Dendritic cell treated with granulocyte-macrophage colony-stimulating factor and Interleukin-4, amounts not matched to agents 40 ng/mL and 50 ng/mL, for 4 days (primary cell): ENCODE results near the gene RPH3AL.
"Not testable (repeated sequence)": the region's sequence is repeated elsewhere in the genome, so short reads cannot be mapped to it uniquely, and the experiment has no call there.

ENCODE experiments used
- H3K27ac Mint-ChIP-seq: one replicate; pipeline ENCODE4 v1.8.0; 2022; ENCODE audit warnings: mild to moderate bottlenecking, mixed read lengths
- H3K27me3 Mint-ChIP-seq: one replicate; pipeline ENCODE4 v1.8.0; 2022; ENCODE audit warnings: mild to moderate bottlenecking, mixed read lengths
- H3K36me3 Mint-ChIP-seq: one replicate; pipeline ENCODE4 v1.8.0; 2022; ENCODE audit warnings: low read depth, mixed read lengths
- H3K4me1 Mint-ChIP-seq: one replicate; pipeline ENCODE4 v1.8.0; 2022; ENCODE audit warnings: low read depth, mixed read lengths
- H3K4me3 Mint-ChIP-seq: one replicate; pipeline ENCODE4 v1.8.0; 2022; ENCODE audit warnings: mild to moderate bottlenecking, moderate library complexity, mixed read lengths
- H3K9me3 Mint-ChIP-seq: one replicate; pipeline ENCODE4 v1.8.0; 2022; ENCODE audit warnings: mixed read lengths
- intact Hi-C: fragments of 100-400 bp; cut with micrococcal nuclease; formaldehyde crosslinking; loops from one replicate; pipeline ENCODE4 v1.15.0; 2022

RPH3AL gene

DNA sequence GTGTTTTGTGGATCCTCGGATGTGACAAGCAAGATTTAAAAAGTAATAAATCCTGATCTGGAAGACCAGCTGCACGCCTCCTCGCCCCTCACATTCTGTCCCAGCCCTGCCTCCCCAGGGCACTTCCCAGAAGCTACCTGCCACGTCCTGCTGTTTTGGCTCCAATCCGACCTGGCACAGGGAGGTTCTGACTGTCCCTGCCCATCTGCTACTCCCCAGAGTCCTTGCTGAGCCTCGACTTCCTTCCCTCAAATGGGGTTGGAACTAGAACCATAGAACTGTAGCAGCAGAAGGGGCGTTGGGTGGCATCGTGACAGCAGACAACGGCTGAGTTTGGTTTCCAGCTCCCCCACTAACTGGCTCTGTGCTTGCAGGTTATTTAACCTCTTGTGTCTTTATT lies 71.7 kb downstream of the RPH3AL start:
- peaks cover 6% of the 10 kb centered on the region for H3K27me3 Mint-ChIP-seq

DNA sequence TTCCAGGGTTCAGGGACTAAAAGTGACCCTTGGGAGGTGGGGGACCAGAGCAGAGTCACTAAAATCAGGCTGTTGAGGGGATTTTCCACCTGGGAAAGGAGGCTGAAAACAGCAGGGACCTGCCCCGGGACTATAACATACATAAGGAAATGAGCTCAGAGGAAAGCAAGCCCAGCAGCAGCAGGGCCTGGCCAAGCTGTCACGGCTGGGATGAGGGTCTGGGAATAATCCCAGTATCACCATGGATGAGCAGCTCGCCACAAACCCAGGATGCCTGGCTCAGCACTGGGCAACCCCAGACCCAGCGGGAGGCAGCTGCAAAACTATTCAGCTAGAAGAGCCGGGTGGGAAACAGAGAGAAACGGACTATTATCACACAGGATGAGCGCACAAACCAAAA lies 72.4 kb downstream of the RPH3AL start:
- intact Hi-C loops = no loop called here
- no peak overlapping the region for H3K27ac Mint-ChIP-seq
- H3K4me3 Mint-ChIP-seq = no peak overlapping the region
- H3K36me3 Mint-ChIP-seq = no peaks in the 10 kb centered on the region
- peaks cover 4% of the 10 kb centered on the region for H3K4me1 Mint-ChIP-seq
- peaks cover 3% of the 10 kb centered on the region for H3K27me3 Mint-ChIP-seq
- peaks cover 8% of the 10 kb centered on the region for H3K9me3 Mint-ChIP-seq

More for the DNA sequence above, 71.7 kb downstream of the RPH3AL start:
- no peak overlapping the region for H3K27ac Mint-ChIP-seq
- no peaks in the 10 kb centered on the region for H3K36me3 Mint-ChIP-seq
- H3K9me3 Mint-ChIP-seq = peaks cover 8% of the 10 kb centered on the region
- peaks cover 4% of the 10 kb centered on the region for H3K4me1 Mint-ChIP-seq
- intact Hi-C loops = no loop called here
- H3K4me3 Mint-ChIP-seq = no peak overlapping the region

DNA sequence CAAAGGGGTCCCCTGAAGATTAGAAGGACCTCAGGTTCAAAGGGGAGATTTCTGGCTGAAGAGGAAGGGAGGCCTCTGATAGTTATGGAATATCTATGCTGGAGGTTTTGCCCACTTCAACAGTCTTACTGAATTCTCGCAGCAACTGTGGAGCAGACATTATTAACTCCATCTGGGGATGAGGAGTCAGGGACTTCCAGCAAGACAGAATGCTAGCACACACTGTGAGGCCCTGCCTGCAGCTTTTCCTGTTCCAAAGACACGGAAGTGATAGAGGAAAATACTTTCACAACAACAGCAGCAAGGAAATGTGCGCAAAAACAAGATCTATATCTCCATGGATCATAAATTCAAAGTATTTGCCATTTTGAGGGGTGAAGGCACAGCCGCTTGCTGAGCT lies 72.8 kb downstream of the RPH3AL start:
- Mint-ChIP-seq H3K4me1 (peaks cover 4% of the 10 kb centered on the region), H3K36me3 (no peaks in the 10 kb centered on the region), H3K4me3 (no peak overlapping the region), H3K27me3 (peaks cover 3% of the 10 kb centered on the region), H3K27ac (no peak overlapping the region), H3K9me3 (peaks cover 8% of the 10 kb centered on the region)
- intact Hi-C loops = no loop called here

DNA sequence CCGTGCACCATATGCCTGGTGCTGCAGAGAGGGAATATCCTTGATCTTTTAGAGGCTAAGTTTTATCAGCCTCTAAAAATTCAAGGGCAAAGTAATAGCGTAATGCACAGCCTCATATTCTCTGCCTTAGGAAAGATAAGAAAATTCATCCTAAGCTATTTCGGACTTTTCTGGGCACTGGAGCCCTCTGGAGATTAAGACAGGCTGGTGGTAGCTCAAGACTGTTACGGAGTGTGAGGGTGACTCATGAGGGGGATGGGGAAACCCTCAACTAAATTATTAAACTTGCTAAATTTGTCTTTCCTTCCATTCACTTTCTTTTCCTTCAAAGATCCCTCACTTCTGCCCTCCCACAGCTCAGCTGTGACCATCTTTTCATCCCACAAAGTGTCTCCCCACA lies 73.3 kb downstream of the RPH3AL start:
- Mint-ChIP-seq H3K27me3 (peaks cover 3% of the 10 kb centered on the region), H3K27ac (no peak overlapping the region), H3K4me3 (no peak overlapping the region), H3K36me3 (no peaks in the 10 kb centered on the region), H3K9me3 (peaks cover 8% of the 10 kb centered on the region), H3K4me1 (peaks cover 4% of the 10 kb centered on the region)
- intact Hi-C loops = no loop called here

DNA sequence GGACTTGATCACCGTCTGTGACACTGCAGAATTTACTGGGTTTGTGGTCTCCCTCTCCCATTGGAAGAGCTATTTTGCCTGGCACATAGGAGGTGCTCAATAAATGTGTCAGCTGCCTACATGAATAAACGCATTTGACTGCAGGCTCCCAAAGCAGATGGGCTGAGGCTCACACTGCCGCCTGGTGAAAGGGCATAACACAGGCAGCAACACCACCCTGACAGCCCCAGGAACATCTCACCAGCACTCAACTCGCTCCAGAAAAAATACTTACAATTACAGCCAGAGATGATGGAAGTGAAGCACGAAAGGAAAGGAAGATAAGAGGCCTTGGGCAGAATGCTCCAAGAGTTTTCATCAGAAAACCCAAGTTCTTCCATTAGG lies 73.9 kb downstream of the RPH3AL start:
- no peak overlapping the region for H3K4me3 Mint-ChIP-seq
- H3K9me3 Mint-ChIP-seq = peaks cover 8% of the 10 kb centered on the region
- peaks cover 4% of the 10 kb centered on the region for H3K4me1 Mint-ChIP-seq
- intact Hi-C loops = no loop called here
- H3K27me3 Mint-ChIP-seq = peaks cover 3% of the 10 kb centered on the region
- H3K27ac Mint-ChIP-seq = no peak overlapping the region
- no peaks in the 10 kb centered on the region for H3K36me3 Mint-ChIP-seq

DNA sequence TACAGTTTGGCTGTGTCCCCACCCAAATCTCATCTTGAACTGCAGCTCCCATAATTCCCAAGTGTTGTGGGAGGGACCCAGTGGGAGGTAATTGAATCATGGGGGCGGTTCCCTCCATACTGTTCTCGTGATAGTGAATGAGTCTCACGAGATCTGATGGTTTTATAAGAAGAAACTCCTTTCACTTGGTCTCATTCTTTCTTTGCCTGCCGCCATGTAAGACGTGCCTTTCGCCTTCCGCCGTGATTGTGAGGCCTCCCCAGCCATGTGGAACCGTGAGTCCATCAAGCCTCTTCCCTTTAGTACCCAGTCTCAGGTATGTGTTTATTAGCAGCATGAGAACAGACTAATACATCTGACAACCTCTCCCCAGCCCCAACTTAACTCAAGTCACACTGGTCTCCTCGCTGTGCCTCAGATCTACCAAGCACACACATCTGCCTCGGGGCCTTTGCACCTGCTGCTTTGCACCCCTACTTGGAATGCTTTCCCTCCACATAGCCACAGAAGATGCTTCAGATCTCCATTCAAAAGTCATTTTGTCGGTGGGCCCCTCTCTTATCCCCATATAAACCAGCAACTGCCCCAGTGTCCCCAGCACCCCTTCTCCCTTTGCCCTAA lies 74.4 kb downstream of the RPH3AL start:
- peaks cover 4% of the 10 kb centered on the region for H3K4me1 Mint-ChIP-seq
- H3K36me3 Mint-ChIP-seq = no peaks in the 10 kb centered on the region
- intact Hi-C loops = no loop called here
- H3K9me3 Mint-ChIP-seq = peaks cover 8% of the 10 kb centered on the region
- peaks cover 3% of the 10 kb centered on the region for H3K27me3 Mint-ChIP-seq
- no peak overlapping the region for H3K4me3 Mint-ChIP-seq
- H3K27ac Mint-ChIP-seq = no peak overlapping the region

DNA sequence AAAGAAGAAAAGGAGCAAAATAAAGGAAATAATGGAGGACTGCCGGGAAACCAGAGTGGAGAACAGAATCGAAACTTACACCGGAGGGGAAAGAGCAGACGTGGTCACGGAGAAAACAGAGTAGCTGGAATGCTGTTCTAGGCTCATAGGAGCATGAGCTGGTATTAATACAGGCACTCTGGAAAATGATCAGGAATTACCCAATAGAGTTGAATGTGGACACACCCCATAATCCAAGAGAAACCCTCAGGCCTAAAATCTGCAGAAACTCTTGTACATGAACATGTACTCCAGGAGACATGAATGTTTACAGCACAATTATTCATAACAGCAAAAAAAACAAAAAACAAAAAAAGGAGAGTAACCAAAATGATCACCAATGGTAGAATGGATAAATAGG lies 77.7 kb downstream of the RPH3AL start:
- peaks cover 8% of the 10 kb centered on the region for H3K9me3 Mint-ChIP-seq
- no peak overlapping the region for H3K4me3 Mint-ChIP-seq
- H3K36me3 Mint-ChIP-seq = no peaks in the 10 kb centered on the region
- no peak overlapping the region for H3K27ac Mint-ChIP-seq
- H3K27me3 Mint-ChIP-seq = peaks cover 3% of the 10 kb centered on the region
- peaks cover 2% of the 10 kb centered on the region for H3K4me1 Mint-ChIP-seq
- intact Hi-C loops = no loop called here

DNA sequence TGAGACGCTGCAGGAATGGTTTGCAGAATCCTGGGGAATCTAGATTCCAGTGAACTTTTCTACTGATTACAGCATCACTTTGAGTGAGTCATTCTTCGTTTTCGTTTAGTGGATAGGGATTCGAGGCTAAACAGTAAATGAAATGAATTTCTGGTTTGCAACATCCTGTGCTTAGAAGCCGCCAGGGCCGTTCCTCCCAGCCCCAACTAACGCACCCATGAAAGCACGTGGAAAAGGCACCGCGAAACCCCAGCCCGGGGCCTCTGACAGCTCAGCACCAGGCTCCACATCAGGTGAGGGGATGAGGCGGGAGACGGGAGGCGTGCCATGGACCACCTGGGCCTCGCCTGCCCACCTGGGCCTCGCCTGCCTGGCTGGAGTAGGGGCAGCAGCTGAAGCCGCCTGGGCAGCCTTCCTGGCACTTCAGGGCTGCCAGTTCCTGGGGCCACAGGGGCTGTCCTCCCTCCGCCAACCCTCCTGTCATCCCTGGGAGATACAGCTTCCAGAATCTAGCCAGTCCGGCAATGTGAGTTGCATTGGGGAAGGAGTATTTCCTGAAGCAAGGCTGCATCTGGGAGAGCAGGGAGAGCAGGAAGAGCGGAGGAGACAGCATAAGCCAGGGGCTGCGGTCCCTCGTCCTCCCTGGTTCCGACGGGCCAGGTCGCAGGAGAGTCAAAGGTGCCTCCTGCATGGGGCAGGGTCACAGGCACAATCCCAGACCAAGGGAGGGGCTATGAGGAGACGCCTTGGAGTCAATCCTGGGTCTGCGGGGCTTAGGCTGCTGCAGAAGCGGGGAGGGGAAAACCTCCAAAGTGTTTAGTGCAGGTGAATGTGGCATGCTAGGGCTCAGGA lies 78.4 kb downstream of the RPH3AL start:
- Mint-ChIP-seq H3K36me3 (no peaks in the 10 kb centered on the region), H3K4me1 (no peaks in the 10 kb centered on the region), H3K4me3 (no peak overlapping the region), H3K27me3 (peaks cover 3% of the 10 kb centered on the region), H3K27ac (no peak overlapping the region), H3K9me3 (peaks cover 8% of the 10 kb centered on the region)
- intact Hi-C loops = no loop called here

DNA sequence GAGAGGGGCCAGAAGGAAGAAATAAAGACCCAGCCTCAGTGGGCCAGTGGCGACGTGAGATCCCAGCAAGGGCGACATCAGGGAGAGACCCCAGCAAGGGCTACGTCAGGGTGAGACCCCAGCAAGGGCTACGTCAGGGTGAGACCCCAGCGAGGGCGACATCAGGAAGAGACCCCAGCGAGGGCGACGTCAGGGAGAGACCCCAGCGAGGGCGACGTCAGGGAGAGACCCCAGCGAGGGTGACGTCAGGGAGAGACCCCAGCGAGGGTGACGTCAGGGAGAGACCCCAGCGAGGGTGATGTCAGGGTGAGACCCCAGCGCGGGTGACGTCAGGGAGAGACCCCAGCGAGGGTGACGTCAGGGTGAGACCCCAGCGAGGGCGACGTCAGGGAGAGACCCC lies 79.8 kb downstream of the RPH3AL start:
- H3K4me3 Mint-ChIP-seq, H3K27ac Mint-ChIP-seq, H3K4me1 Mint-ChIP-seq, H3K27me3 Mint-ChIP-seq, H3K9me3 Mint-ChIP-seq, intact Hi-C loops, H3K36me3 Mint-ChIP-seq: not testable (repeated sequence)

DNA sequence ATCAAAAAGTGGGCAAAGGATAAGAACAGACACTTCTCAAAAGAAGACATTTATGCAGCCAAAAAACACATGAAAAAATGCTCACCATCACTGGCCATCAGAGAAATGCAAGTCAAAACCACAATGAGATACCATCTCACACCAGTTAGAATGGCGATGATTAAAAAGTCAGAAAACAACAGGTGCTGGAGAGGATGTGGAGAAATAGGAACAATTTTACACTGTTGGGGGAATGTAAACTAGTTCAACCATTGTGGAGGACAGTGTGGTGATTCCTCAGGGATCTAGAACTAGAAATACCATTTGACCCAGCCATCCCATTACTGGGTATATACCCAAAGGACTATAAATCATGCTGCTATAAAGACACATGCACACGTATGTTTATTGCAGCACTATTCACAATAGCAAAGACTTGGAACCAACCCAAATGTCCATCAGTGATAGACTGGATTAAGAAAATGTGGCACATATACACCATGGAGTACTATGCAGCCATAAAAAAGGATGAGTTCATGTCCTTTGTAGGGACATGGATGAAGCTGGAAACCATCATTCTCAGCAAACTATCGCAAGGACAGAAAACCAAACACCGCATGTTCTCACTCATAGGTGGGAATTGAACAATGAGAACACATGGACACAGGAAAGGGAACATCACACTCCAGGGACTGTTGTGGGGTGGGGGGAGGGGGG lies 80.5 kb downstream of the RPH3AL start:
- H3K9me3 Mint-ChIP-seq, H3K27ac Mint-ChIP-seq, H3K4me1 Mint-ChIP-seq, H3K4me3 Mint-ChIP-seq, H3K36me3 Mint-ChIP-seq, intact Hi-C loops: not testable (repeated sequence)
- peaks cover 11% of the 10 kb centered on the region for H3K27me3 Mint-ChIP-seq

DNA sequence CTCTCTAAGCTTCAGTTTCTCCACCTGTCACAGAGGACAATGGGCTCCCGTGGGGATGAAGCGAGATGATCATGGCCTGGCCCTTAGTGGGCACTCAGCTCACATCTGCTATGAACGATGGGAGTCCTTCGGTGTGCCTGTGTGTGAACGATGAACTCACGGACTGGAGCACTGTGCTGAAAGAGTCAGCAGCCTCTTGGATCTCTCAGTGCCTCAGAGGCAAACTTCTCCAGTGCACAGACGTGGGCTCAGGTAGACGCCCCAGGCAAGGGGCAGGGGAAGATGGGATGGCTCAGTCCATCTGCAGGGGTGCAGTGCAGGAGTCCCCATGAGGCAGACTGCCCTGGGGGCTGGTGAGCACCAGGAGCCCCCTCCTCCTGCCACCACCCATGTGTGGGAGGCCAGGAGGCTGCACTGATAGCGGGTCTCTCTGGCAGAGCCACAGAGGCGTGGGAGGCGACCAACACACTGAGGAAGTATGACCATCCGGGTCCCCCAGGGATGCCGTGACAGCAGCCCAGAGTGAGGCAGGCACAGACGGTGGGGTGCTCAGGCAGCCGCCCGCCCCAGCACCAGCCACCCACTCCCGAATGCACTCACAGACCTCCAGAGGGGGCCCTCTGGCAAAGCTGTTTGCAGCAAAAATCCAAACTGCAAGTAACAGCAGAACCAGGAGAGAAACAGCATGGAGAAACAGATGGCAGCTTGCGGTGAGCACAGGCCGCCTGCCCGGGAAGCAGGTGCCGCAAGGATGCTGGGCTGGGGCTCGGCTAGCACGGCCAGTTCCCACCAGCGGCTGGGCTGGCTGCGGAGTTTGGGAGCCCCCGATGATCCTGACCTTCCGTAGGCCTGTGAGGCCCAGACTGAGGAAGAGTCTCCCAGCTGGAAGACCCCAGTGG lies 82.7 kb downstream of the RPH3AL start:
- no peaks in the 10 kb centered on the region for H3K9me3 Mint-ChIP-seq
- H3K4me1 Mint-ChIP-seq = peaks cover 6% of the 10 kb centered on the region
- H3K27ac Mint-ChIP-seq = no peak overlapping the region
- H3K27me3 Mint-ChIP-seq = peaks cover 21% of the 10 kb centered on the region
- no peak overlapping the region for H3K4me3 Mint-ChIP-seq
- H3K36me3 Mint-ChIP-seq = no peaks in the 10 kb centered on the region
- intact Hi-C loops = no loop called here

DNA sequence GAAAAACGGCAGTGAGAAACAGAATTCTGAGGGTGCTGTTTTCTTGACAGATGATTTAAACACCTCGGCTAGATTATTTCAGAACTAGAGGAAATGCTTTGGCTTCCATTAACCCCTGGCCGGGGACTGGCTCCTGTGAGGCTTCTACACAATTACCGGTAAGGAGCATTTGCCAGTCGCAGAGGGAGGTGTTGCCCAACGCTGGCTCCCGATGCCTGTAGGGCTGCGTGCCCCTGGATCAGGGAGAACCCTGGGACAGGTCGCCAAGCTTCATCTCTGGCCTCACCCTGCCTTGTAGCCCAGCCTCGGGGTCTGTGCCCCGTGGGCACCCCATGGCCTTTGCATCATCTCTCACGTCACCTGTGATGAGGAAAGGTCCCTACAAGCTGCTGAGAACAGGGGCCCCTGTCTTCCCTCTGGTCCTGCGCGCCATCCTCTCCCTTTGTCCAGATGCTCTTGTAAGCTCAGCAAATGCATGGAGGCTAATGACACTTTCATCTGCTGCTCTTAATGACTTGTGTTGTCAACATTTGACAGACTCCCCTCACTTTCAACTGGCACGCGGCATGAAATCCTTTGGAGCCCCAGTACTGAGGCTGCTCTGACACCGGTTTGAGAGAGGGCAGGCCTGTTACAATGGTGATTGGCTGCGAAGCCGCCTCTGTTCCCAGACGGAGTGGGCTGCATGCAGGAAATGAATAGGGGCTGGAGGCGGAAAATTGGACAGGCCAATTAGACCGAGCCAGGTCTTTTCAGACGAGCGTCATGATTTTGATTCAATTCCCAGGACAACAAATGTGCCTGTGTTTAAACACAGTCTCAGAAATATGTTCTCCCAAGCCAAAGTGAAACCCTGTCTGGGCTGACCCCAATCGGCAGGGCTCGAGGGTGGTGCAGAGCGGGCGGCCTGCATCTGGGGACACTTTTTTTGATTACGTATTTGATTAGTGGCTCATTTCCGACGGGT lies 85.6 kb downstream of the RPH3AL start:
- peaks cover 21% of the 10 kb centered on the region for H3K27me3 Mint-ChIP-seq

DNA sequence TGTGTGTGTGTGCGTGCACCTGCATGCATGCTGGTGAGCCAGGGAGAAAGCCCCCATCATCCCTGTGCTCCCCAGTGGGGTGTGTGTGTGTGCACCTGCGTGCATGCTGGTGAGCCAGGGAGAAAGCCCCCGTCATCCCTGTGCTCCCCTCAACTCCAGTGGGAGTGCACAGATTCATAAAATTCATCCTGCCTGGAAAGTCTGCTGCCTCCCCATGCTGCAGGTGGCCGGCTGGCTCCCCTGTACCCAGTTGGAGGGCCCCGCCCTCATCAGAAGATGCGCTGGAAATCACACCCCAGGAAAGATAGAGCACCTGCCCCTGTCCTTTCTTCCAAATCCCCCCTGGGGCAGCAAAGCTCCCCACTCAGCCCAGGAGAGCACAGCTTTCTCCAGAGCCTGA lies 86.4 kb downstream of the RPH3AL start:
- peaks cover 6% of the 10 kb centered on the region for H3K4me1 Mint-ChIP-seq
- H3K9me3 Mint-ChIP-seq = peaks cover 22% of the 10 kb centered on the region
- H3K4me3 Mint-ChIP-seq = no peak overlapping the region
- H3K36me3 Mint-ChIP-seq = no peaks in the 10 kb centered on the region
- intact Hi-C loops = no loop called here
- H3K27ac Mint-ChIP-seq = no peak overlapping the region
- H3K27me3 Mint-ChIP-seq = peaks cover 21% of the 10 kb centered on the region

More for the DNA sequence above, 85.6 kb downstream of the RPH3AL start:
- Mint-ChIP-seq H3K36me3 (no peaks in the 10 kb centered on the region), H3K9me3 (peaks cover 15% of the 10 kb centered on the region), H3K4me3 (no peak overlapping the region), H3K27ac (no peak overlapping the region), H3K4me1 (peaks cover 6% of the 10 kb centered on the region)
- intact Hi-C loops = no loop called here
